ENCODE measurements around the gene ZCCHC24. TPM values are rescaled to one million over a fixed set of nuclear protein-coding genes. Genes with fewer than 3 reads are reported as not detected.
"Not testable (repeated sequence)": the region's sequence is repeated elsewhere in the genome, so short reads cannot be mapped to it uniquely, and the experiment has no call there.

Gene ZCCHC24
- total RNA-seq, 1 donor from 2014 or later = 14.1 TPM

DNA sequence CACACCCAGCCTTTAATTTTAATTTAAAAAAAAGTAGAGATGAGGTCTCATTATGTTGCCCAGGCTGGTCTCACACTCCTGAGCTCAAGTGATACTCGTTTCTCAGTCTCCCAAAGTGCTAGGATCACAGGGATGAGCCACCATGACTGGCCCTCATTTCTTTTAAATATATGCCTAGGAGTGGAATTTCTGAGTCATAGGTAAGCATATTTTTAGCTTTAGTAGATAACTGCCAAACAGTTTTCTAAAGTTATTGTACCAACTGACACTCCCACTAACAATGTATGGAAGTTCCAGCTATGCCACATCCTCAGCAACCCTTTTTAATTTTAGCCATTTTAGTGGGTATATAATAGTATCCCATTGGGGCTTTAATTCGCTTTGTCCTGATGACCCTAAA, 111.9 kb downstream of the ZCCHC24 start:
- DNase-seq (ENCODE audit: low read depth) = no peak

DNA sequence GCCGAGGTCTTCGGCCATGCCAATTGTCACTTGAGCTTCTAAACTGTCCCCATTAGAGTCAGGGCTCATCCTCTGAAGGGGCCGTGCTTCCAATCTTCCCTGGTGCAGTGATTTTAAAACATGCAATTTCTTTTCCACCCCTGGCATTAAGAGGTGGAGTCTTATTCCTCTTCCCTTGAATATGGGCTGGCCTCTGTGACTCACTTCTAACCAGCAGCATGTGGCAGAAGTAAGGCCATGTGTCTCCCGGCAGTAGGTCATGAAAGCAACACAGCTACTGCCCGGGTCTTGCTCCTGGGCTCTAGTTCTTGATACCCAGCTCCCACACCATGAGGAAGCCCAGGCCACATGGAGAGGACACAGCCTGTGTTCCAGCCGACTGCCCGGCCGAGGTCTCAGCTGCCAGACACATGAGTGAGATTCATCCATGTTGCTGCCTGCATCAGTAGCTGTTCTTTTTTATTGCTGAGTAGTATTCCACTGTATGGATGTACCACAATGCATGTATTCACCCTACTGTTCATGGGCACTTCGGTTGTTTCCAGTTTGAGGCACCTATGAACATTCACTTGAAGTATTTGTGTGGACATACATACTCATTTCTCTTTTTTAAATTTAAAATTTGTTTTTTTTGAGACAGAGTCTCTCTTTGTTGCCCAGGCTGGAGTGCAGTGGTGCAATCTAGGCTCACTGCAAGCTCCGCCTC, 112.7 kb downstream of the ZCCHC24 start:
- not testable (repeated sequence) for DNase-seq (ENCODE audit: low read depth)

Other genes starting within 250 kb of the ZCCHC24 start
- gene PPIF, start 98.2 kb downstream of the ZCCHC24 start, total RNA-seq = 9.8 and 24.5 TPM in 2 replicates
- gene EIF5AL1, start 66.9 kb upstream of the ZCCHC24 start, total RNA-seq = 0.31 and 0.62 TPM in 2 replicates
- 0.08 TPM in 1 of 2 replicates, not detected in the other for gene SFTPA2, start 114.8 kb upstream of the ZCCHC24 start, total RNA-seq
- gene SFTPA1, start 165.3 kb upstream of the ZCCHC24 start, total RNA-seq = not detected in 2 replicates